ENCODE results near the gene TUSC2.
A peak's percentile ranks its signal among the peaks of the same experiment; 100 is the strongest.

TUSC2 gene

GRCh38 chr3:50333744-50334328 is 5.8 kb upstream of the TUSC2 start:
- no peaks in the 10 kb centered on the region for H3K27me3 Mint-ChIP-seq
- no peaks in the 10 kb centered on the region for H3K9me3 Mint-ChIP-seq

GRCh38 chr3:50331364-50331907 is 3.4 kb upstream of the TUSC2 start:
- H3K9me3 Mint-ChIP-seq = no peaks in the 10 kb centered on the region

More at GRCh38 chr3:50333744-50334328, 5.8 kb upstream of the TUSC2 start:
- no peak for DNase-seq
- Mint-ChIP-seq H3K4me3 (peak overlapping the region; percentile 60), H3K36me3 (ENCODE audit: low read depth) (peaks cover 94% of the 10 kb centered on the region), H3K4me1 (ENCODE audit: low read depth) (peaks cover 48% of the 10 kb centered on the region), H3K27ac (peak overlapping the region; percentile 95)

GRCh38 chr3:50330330-50330729 is 2.3 kb upstream of the TUSC2 start:
- Mint-ChIP-seq H3K36me3 (ENCODE audit: low read depth) (peaks cover 90% of the 10 kb centered on the region), H3K27me3 (no peaks in the 10 kb centered on the region), H3K27ac (peak overlapping the region; percentile 40), H3K9me3 (no peaks in the 10 kb centered on the region), H3K4me1 (ENCODE audit: low read depth) (peaks cover 47% of the 10 kb centered on the region), H3K4me3 (no peak overlapping the region)
- no peak for DNase-seq

More at GRCh38 chr3:50331364-50331907, 3.4 kb upstream of the TUSC2 start:
- no peak overlapping the region for H3K4me3 Mint-ChIP-seq
- H3K27me3 Mint-ChIP-seq = no peaks in the 10 kb centered on the region
- no peak overlapping the region for H3K27ac Mint-ChIP-seq
- no peak for DNase-seq
- H3K36me3 Mint-ChIP-seq (ENCODE audit: low read depth) = peaks cover 90% of the 10 kb centered on the region
- H3K4me1 Mint-ChIP-seq (ENCODE audit: low read depth) = peaks cover 54% of the 10 kb centered on the region

GRCh38 chr3:50327129-50327528 is 894 bp downstream of the TUSC2 start:
- H3K4me1 Mint-ChIP-seq (ENCODE audit: low read depth) = peaks cover 33% of the 10 kb centered on the region
- DNase-seq = no peak

GRCh38 chr3:50326182-50326541 is 1.9 kb downstream of the TUSC2 start:
- Mint-ChIP-seq H3K4me1 (ENCODE audit: low read depth) (peaks cover 33% of the 10 kb centered on the region), H3K27me3 (no peaks in the 10 kb centered on the region), H3K9me3 (no peaks in the 10 kb centered on the region), H3K4me3 (peak overlapping the region; percentile 89), H3K27ac (peak overlapping the region; percentile 40), H3K36me3 (ENCODE audit: low read depth) (peaks cover 68% of the 10 kb centered on the region)
- no peak for DNase-seq

More at GRCh38 chr3:50327129-50327528, 894 bp downstream of the TUSC2 start:
- peaks cover 77% of the 10 kb centered on the region for H3K36me3 Mint-ChIP-seq (ENCODE audit: low read depth)
- H3K27ac Mint-ChIP-seq = peak overlapping the region; percentile 80
- H3K4me3 Mint-ChIP-seq = peak overlapping the region; percentile 89
- H3K27me3 Mint-ChIP-seq = no peaks in the 10 kb centered on the region
- H3K9me3 Mint-ChIP-seq = no peaks in the 10 kb centered on the region

GRCh38 chr3:50325497-50326181 is 2.4 kb downstream of the TUSC2 start:
- Mint-ChIP-seq H3K36me3 (ENCODE audit: low read depth) (peaks cover 64% of the 10 kb centered on the region), H3K4me3 (no peak overlapping the region), H3K27me3 (no peaks in the 10 kb centered on the region), H3K4me1 (ENCODE audit: low read depth) (peaks cover 34% of the 10 kb centered on the region), H3K27ac (peak overlapping the region; percentile 67), H3K9me3 (no peaks in the 10 kb centered on the region)
- DNase-seq = no peak

- Mint-ChIP-seq H3K36me3 (ENCODE audit: low read depth) (peaks cover 60% of the 10 kb centered on the region), H3K27ac (peak overlapping the region; percentile 67), H3K9me3 (no peaks in the 10 kb centered on the region), H3K27me3 (no peaks in the 10 kb centered on the region), H3K4me1 (ENCODE audit: low read depth) (peaks cover 39% of the 10 kb centered on the region), H3K4me3 (no peak overlapping the region)
- DNase-seq = no peak
Measured at GRCh38 chr3:50325113-50325480, 2.9 kb downstream of the TUSC2 start.

GRCh38 chr3:50324351-50325112 is 3.5 kb downstream of the TUSC2 start:
- Mint-ChIP-seq H3K27me3 (no peaks in the 10 kb centered on the region), H3K9me3 (no peaks in the 10 kb centered on the region), H3K4me1 (ENCODE audit: low read depth) (peaks cover 45% of the 10 kb centered on the region), H3K27ac (peak overlapping the region; percentile 67), H3K4me3 (no peak overlapping the region), H3K36me3 (ENCODE audit: low read depth) (peaks cover 59% of the 10 kb centered on the region)
- peak; percentile 74 for DNase-seq

- Mint-ChIP-seq H3K4me3 (no peak overlapping the region), H3K27ac (peak overlapping the region; percentile 71), H3K36me3 (ENCODE audit: low read depth) (peaks cover 60% of the 10 kb centered on the region)
Measured at GRCh38 chr3:50323614-50324199, 4.3 kb downstream of the TUSC2 start.

GRCh38 chr3:50323092-50323600 is 4.9 kb downstream of the TUSC2 start:
- H3K27ac Mint-ChIP-seq = peak overlapping the region; percentile 71

More at GRCh38 chr3:50323614-50324199, 4.3 kb downstream of the TUSC2 start:
- peaks cover 49% of the 10 kb centered on the region for H3K4me1 Mint-ChIP-seq (ENCODE audit: low read depth)
- H3K9me3 Mint-ChIP-seq = no peaks in the 10 kb centered on the region
- H3K27me3 Mint-ChIP-seq = no peaks in the 10 kb centered on the region
- no peak for DNase-seq

GRCh38 chr3:50322386-50323091 is 5.5 kb downstream of the TUSC2 start, which contains the start of gene HYAL2:
HYAL2 (minus strand) TSS chr3:50322745; CDS start chr3:50320489, 2,256 bp downstream.
- H3K27ac Mint-ChIP-seq = peak within 1 kb of the TSS; percentile 98
- H3K9me3 Mint-ChIP-seq = no peaks in the 10 kb centered on the region
- H3K27me3 Mint-ChIP-seq = no peaks in the 10 kb centered on the region
- H3K4me3 Mint-ChIP-seq = peak within 1 kb of the TSS; percentile 83
- no peak for DNase-seq
- peaks cover 48% of the 10 kb centered on the region for H3K4me1 Mint-ChIP-seq (ENCODE audit: low read depth)
- peaks cover 62% of the 10 kb centered on the region for H3K36me3 Mint-ChIP-seq (ENCODE audit: low read depth)

More at GRCh38 chr3:50323092-50323600, 4.9 kb downstream of the TUSC2 start:
- Mint-ChIP-seq H3K4me1 (ENCODE audit: low read depth) (peaks cover 49% of the 10 kb centered on the region), H3K27me3 (no peaks in the 10 kb centered on the region), H3K36me3 (ENCODE audit: low read depth) (peaks cover 60% of the 10 kb centered on the region), H3K9me3 (no peaks in the 10 kb centered on the region), H3K4me3 (no peak overlapping the region)
- DNase-seq = no peak

GRCh38 chr3:50322115-50322385 is 6.0 kb downstream of the TUSC2 start:
- Mint-ChIP-seq H3K9me3 (no peaks in the 10 kb centered on the region), H3K27ac (peak overlapping the region; percentile 98), H3K4me3 (peak overlapping the region; percentile 83), H3K36me3 (ENCODE audit: low read depth) (peaks cover 61% of the 10 kb centered on the region), H3K27me3 (no peaks in the 10 kb centered on the region), H3K4me1 (ENCODE audit: low read depth) (peaks cover 49% of the 10 kb centered on the region)
- no peak for DNase-seq

- Mint-ChIP-seq H3K9me3 (no peaks in the 10 kb centered on the region), H3K4me3 (peak overlapping the region; percentile 83), H3K27ac (peak overlapping the region; percentile 98), H3K36me3 (ENCODE audit: low read depth) (peaks cover 59% of the 10 kb centered on the region), H3K4me1 (ENCODE audit: low read depth) (peaks cover 50% of the 10 kb centered on the region), H3K27me3 (no peaks in the 10 kb centered on the region)
- peak; percentile 94 for DNase-seq
Measured at GRCh38 chr3:50321336-50322114, 6.5 kb downstream of the TUSC2 start.

Data from activated T-cell treated with anti-CD3 and anti-CD28 coated beads, Interleukin-2, amount 50 U/mL, for 24 hours (primary cell).